ENCODE results near the gene DOCK2.

GRCh38 chr5:169710675-169711074, 73.6 kb downstream of the DOCK2 start:
- TF ChIP-seq EZH2 (IDR thresholded peaks at IDR 0.05) (no peak), POLR2AphosphoS5 (IDR thresholded peaks at IDR 0.05; ENCODE audit: borderline replicate concordance, low read depth, low read length) (no peak)
